Measurements from ENCODE around the gene PRAC2.

PRAC2 gene

DNA sequence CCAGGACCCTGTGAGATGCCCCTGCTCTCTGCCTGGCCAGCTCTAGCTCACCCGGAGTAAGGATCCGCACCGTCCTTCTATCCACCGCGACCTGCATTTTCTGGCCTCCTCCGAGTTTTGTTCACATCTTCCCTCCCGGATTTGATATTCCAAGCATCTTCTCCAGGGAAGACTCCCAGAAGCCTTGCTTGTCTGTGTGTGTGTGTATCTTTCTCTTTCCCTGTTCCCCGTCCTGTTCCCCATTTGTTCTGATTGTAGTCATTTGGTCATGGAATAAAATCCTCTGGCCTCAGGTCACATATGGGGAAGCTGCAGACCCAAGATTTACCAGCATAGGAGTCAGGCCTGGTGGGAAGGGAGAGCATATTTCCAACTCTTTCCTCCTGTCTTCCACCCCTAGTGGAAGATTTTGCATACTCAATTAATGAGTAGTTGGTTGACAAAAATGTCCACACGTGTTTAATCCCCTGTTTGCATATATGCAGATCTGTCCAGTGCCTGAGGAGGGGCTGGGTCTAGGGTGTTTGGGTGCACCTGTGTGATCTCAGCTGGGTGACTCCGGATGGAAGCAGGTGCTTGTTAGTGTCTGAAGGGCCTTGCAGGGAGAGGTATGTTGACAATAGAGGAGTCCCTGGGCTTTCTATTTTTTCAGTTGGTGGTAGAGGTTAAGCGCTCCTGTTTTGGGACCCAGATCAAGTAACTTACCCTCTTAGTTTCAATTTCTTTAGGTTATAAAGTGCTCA lies 2.5 kb upstream of the PRAC2 start:
- no peak for DNase-seq (ENCODE audit: low read depth in 2 of 2)

DNA sequence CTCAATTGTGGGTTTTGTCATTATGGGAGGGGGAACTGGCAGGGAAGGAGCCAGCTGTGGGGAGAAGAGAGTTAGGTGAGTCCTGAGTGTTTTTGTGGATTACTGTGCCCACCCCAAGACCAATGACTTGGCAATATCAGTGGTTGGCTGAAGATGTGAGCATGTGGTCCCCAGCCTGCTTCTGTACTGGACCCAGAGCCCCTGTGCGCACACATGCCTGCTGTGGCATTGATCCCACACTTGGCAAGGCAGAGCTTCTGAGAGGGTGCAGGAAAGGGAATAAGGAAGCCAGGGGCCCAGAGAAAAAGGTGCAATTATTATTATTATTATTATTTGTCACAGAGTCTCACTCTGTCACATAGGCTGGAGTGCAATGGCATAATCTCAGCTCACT lies 2.0 kb upstream of the PRAC2 start:
- DNase-seq (ENCODE audit: low read depth in 2 of 2) = no peak

DNA sequence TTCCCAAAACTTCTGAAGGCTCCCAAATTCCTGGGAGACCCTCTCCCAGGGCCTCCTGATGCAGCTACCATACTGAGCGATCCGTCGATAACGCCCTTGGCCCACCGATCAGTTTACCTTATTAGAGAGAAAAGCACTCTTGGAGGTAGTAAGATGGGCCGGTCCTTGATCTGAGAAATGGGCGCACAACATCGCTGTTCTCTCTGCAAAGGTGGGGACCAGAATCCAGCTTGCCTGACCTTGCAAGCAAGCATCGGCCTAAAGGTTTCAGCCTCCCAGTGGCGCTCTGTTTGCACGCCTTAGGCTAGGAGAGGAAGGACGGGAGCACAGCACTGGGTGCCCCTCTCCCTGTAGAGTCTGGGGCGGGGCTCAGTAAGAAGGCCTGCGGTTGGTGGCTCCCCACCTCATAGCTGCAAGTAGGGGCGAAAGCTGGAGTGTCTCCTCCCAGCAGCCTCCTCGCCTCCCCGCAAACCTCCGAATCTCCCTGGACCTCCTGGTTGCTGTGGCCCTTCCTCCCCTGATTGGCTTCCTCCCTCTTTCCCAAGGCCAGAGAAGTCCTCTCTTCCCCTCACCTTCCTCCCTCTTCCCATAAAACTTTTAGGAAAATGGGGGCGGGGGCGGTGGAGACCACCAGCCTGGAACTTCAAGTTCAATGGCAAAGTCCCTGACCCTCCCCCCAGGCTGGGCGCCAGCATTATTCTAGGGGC lies 631 bp upstream of the PRAC2 start, which contains the start of gene PRAC1:
Gene PRAC1 (minus strand): TSS at position 318 of the 707 bp plus-strand sequence. CDS start 126 bp downstream, at position 192.
- no peak for DNase-seq (ENCODE audit: low read depth in 2 of 2)

DNA sequence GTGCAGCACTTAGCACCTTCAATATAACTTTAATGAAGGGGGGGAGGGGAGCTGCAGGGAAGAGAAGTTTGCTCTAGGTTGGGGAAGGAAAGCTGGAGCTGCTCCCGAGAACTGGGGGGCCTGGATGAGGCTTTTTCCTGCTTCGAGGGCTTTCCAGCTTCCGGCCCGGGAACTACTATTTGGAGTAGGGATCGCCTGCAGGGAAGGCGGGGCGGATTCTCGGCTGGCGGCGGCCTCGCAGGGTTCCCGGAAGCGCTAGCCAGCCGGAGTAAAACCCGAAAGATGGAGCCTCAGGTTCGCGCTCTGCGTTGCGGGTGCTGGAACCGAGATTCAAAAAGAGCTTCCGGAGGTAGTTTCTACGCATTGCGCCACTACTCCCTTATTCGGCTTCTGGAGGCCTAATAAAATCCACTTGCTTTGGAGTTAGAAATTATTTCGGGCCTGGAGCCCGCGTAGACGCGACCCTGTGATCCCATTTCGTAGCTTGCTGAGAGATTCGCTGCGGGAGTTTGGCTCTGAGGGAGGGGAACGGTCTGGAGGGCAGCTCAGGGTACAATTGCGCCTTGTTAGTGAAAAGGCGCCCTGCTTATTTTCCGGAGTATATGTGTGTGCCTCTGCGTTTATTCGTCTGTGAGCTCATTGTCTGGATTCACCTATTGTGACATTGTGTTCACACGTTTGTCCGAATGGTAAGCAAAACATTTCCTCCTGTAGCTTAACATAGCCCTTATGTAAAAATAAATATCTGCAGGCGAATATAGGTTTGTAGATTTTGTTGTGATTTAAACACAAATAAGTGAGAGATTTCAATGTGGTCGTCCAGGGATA lies 652 bp downstream of the PRAC2 start:
- no peak for DNase-seq (ENCODE audit: low read depth in 2 of 2)

DNA sequence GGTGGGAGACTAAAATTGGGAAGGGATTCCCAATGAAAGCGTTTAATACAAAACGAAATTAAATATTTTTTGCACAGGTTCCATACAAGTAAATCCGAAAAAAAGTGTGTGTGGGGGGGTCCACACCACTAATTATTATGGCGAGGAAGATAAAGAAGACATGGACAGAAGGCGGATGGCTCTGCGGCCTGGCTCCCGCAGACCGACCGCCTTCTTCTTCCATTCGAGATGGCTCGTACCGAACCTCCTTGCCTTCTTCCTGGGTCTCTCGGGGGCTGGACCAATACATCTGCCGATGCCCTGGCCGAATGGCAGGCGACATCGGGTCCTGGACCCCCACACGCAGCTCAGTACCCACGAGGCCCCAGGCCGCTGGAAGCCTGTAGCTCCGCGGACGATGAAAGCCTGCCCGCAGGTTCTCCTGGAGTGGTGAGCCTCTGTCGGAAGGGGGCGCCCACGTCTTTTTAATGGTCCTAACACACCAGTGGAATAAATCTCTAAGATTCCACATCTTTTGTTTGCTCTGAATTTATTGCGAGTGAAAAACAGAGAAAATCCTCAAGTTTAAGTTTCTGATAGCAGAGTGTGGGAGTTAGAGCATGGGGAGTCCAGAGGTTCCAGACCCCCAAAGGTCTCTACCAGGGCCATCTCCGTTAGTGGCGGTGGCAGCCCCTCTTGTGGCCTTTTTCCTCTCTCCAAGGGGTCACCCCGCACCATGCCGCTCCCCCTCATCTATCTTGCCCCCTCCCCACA lies 1.4 kb downstream of the PRAC2 start:
- DNase-seq (ENCODE audit: low read depth in 2 of 2) = peak; percentile 49 to 59

DNA sequence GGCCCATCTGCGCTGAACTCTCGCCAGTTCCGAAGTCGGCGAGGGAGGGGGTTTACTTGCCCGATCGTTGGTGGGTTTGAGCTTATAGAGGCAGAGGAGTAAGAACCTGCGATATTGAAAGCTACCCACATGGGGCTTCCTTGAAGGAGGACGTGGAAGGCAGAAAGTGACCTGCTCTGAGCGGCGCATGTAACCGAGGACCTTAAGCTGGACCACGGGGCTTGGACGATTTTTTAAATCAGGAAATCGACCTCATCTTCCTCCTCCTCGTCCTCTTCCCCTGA lies 2.0 kb downstream of the PRAC2 start:
- DNase-seq (ENCODE audit: low read depth in 2 of 2) = no peak

DNA sequence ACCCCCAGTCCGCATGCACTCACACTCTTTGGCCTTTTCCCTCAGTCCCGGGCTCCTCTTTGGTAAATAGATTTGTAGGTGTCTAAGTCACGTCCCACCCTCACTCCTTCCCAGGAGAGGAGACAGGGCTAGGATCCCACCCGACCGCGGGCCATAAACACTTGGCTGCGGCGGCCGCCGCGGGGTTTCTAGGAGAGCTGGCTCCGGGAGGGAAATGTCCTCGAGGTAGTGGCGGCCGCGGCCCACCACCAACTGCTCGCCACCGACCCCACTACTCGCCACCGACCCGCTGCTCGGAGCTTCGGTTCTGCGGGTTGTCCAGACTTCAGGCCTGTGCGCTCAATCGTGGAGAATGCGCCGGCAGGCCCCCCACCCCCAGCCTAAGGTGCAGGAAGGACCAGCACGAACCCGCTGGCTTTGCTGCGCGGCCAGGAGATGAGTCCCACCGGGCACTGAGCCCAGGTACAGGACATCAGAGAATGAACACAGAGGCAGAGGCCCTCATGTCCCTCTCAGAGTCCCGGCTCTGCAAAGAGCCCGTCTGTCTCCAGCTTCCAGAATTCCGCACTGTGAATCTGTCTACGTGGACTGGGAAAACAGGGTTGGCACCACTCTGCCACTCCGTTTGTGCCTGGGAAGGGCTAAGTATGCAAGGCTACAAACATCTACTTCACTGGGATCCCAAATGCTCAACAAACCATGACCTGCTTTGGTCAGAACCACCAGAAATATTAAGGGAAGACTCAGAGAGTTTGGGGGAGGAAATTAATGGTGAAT lies 2.5 kb downstream of the PRAC2 start:
- DNase-seq (ENCODE audit: low read depth in 2 of 2) = no peak

DNA sequence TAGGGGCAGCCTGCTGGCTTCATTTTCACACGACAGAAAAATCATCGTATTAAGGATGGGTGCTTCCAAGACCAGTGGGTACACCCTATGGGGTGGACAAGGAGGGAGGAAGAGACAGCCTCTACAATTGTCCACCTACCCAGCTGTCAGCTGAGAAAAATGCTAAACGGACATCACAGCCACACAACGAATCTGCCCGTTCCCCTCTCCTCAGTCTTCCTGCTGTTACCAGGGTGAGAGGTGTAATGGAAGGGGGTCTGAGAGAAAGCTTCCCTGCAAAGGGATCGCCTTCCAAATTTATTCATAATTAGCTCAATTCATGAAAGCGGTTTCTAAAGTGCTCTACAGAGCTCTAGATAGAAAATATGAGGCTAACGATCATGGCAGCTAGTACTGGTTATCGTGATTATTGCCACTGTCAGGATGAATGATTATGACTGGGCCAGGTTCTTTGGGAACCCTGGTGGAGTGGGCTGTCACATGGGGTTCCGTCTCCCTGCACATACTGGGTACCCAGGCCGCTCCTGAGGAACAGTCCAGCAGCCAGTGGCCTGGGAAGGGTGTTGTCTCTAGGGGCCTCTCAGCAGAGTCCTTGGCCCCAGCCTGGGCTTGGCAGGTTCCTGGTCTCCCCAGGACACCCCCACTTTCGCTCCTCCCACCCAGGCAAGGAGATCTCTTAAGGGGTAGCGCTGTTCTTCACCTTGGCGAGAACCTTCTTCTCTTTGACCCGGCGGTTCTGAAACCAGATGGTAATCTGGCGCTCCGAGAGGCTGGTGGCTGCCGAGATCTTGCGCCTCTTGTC lies 3.3 kb downstream of the PRAC2 start:
- no peak for DNase-seq (ENCODE audit: low read depth in 2 of 2)

DNA sequence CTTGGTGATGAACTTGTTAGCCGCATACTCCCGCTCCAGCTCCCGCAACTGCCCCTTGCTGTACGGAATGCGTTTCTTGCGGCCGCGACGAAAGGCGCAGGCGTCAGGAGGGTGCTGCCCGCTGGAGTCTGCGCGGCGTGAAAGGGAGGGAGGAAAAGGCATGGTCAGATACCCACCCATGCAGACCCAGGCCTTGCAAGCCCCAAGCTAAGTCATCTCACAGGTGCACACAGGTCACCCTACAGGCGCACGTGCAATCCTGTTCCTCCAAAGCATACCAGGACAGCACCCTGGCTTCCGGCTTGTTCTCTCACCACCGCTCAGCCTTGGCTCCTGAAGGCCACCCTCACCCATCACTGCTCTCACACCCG lies 3.9 kb downstream of the PRAC2 start:
- DNase-seq (ENCODE audit: low read depth in 2 of 2) = no peak

DNA sequence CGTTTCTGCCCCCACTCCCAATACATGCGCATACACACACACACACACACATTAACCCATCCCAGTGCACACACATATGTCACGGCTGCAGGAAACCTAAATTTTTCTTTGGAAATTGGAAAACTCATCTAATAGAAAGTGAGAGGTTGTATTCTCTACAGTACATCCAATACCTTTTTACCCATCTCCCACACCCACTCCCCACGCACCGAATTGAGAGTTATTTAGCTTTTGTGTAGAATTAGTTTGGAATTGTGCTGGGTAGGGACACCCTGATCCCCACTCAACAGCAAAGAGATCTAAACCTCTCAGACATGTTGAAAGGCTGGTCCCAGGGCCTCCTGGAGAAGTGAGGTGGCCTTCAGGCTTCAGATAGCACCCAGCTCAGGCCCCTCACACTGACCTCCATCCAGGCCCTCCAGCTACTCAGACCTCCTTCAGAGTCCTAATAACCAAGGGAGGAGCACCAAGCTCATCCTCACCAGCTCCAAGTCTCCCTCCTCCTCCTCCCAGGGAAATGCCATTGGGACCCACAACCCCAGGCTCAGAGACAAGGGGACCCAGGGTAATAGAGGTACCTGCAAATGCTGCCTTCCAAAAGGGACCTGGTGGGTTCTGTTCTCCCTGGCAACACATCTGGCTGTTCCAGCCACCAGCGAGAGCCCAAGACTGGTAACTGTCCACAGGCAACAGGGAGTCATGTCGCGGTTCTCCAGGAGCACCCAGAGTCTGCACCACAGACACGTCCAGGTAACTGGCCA lies 4.6 kb downstream of the PRAC2 start:
- no peak for DNase-seq (ENCODE audit: low read depth in 2 of 2)

DNA sequence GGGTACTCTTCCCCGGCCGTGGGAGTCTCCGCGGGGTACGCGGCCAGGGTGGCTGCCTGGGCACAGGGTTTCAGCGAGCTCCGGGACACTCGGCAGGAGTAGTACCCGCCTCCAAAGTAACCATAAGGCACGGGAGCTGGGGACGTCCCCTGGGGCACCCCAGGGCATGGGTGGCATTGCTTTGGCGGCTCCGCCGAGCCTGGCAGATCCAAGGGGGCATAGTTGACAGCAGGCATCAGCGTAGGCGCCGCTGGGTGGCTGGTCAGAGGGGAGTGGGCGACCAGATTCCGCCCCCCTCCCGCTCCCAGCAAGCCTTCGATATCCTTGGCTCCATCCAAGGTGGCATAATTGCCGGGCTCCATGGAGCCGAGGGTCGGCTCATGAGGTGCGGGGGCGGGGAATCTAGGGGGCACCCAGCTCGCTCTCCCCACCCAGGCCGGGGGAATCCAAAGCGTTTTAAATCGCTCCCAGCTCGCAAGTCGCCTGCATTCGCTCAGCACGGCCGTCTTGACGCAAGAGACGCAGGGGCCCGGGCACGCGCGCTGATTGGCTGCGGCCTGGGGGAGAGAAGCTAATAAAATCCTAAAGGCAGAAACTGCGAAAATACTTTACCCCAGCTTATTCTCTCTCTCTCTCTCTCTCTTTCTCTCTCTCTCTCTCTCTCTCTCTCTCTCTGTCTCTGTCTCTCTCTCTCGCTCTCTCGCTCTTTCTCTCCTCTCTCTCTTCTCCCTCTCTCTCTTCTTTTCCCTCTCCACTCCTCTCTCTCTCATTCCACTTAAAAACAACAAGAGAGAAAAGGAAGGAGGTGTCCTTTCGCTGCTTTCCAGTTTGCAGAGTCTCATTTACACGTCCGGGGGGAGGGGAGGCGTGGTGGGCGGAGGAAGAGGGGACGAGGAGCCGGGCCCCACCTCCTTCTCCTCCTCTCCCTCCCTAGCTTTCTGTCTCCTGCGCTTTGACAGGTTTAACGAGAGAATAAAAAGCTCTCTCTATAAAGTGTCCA lies 5.5 kb downstream of the PRAC2 start, which contains the start of gene HOXB13:
Gene HOXB13 (minus strand): TSS at position 519 of the 1,000 bp plus-strand sequence. CDS start 157 bp downstream, at position 362.
- no peak for DNase-seq (ENCODE audit: low read depth in 2 of 2)

DNA sequence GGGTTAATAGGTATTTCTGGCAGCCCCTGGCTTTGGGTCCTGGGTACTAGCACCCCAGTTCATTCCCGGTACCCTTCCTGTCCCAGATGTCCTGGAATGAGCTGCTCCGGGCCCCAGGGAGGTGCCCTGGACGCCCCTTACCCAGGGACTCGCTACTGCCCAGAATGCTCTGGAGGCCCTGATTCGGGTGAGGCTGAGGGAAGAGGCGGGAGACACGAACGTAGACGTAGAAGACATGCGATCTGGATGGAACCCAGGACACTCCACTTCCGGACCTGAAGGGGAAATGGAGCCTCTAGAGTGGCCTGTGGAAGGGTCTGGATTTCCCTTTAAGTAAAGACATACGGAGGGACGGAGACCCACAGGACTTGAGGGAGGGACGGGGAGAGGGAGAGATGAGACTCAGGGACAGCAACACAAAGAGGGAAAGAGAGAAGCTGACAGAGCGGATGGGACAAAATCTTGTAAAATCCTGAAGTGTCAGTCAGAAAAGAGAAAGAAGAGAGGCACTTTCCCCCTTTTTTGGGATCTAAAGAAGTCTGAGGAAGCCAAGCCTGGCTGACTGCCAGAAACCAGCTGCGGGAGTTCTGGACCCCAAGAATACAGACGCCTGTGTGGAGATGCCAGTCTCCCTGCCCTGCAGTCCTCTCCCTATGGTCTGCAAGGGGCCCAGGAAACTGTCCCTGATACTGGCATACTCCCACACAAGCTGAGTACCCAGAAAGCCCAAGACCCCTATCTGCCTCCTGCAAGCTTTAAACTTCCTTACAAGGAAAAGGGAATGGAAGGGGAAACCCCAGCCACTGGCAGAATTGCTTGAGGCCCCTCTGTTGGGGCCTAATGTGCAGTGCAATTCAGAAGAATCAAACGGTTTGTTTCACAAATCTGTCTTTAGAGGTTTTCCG lies 6.6 kb downstream of the PRAC2 start:
- DNase-seq (ENCODE audit: low read depth in 2 of 2) = no peak

DNA sequence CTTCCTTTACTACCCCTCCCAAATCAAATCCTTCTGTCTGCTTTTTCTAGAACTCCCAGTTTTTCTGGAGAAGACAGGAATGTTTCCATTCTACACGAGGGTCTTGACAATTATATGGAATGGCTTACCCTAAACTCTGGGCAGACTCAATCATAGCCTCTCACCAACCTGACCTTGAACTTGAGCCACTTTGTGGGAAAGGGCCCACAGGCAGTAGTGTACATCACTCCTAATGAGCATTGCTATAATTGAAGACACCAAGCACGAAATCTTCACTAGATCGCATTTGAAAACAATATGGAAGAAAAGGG lies 7.2 kb downstream of the PRAC2 start:
- no peak for DNase-seq (ENCODE audit: low read depth in 2 of 2)

DNA sequence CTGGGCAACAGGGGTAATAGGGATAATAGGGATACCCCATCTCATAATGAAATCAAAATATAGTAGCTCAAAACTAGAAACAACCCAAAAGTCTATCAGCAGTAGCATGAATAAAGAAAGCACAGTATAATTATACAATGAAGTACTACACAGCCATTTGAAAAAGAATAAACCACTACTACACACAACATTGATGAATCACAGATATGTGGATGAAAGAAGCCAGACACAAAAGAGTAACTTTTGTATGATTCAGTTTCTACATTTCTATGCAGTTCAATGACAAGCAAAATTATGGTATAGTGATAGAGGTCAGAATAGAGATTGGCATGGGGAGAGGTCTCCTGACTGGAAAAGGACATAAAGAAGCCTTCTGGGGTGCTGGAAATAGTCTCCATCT lies 8.4 kb downstream of the PRAC2 start:
- DNase-seq (ENCODE audit: low read depth in 2 of 2) = no peak

DNA sequence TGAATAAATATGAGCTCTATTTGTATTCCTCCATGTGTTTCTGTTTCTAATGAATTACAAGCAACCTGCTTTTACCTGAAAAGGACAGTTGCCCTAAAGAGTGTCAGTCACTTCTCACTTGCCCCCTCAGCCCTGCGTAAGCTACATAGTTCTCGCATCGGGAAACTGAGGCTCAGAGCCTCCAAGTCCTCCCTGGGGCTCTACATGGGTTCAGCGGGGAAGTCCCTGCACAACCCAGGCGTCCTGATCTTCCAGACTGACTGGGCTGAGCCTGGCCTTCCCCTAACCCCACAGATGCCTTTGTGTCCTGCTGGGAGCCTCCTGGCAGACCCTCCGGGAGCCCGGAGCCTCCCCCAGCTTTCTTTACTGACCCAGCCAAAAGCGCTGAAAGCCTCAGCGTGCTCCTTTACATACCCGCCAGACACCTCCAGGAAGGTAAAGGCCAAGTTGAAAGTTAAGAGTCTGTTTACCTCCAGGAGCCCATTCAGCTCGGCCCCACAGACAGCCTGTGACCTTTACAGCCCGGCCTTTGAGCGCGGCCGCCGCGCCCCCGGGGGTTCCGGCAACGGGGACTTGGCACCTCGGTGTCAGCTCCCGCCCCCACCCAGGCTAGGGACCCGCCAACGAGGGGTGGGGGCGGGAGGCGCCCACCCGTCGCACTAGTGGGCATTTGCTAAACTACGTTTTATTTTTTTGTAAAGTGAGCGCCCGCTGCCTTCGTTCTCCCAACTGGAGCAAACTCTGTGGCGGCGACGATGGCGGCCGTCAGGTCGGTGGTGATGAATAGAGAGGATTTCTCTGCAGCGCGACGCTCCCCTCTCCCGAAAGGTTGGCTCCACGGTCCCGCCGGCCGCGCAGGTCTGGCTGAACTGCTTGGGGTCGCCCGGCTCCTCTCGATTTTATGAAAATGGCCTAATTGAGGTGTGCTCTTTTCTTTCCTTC lies 10.0 kb downstream of the PRAC2 start:
- no peak for DNase-seq (ENCODE audit: low read depth in 2 of 2)

DNA sequence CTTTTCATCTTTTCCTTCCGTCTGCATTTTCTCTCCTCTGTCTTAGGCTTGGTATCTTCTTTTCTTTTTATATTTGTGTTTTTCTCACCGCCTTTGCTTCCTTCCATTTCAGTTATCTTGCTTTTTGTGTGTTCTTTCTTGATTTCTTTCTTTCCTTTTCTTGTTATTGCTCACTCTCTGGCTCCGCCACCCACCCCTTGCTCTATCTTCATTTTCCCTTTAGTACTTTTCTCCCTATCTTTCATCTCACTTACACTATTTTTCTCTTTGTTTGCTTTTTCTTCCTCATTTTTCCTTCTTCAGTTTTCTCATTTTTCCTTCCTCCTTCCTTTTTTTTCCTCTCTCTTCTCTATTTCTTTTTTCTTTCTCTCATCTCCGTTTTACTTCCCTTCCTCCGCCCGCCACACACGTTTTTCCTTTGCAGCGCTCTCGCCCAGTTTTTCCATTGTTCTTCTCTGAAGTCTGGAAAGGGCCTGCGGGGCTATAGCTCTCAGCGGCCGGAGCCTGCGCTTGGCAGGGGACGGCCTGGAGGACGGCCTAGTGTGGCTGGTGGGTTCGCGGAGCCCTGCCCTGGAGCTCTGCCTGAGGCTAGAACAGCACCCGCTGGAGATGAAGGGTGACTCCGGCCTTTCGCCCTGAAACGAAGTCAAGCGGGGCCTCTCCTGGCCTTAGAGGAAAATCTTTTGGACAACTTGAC lies 10.8 kb downstream of the PRAC2 start:
- no peak for DNase-seq (ENCODE audit: low read depth in 2 of 2)

All from stimulated activated CD8-positive, alpha-beta memory T cell treated with anti-CD3 and anti-CD28 coated beads, Interleukin-7, amount 100 ng/mL, for 4 hours (primary cell).